HT1080 (cell line): ENCODE measurements around the gene HTRA1. TPM values are rescaled to one million over a fixed set of nuclear protein-coding genes. Genes with fewer than 3 reads are reported as not detected.

Experiments used
- DNase-seq: peaks from one replicate; pipeline ENCODE4 v3.0.0-alpha.2; 2015; ENCODE audit warnings: low read depth
- total RNA-seq: library from RNA; depleted of rRNA; stranded (reverse); fragments of >200 nt; shearing (Covaris generic); gene quantifications from 2 replicates; pipeline ENCODE4 v1.2.3, GENCODE V29; 2014

HTRA1 gene
- total RNA-seq, 1 experiment from 2014 or later: 41.7 TPM

GRCh38 chr10:122494173-122494820, 32.9 kb downstream of the HTRA1 start:
- DNase-seq: no peak

GRCh38 chr10:122494833-122495232, 33.5 kb downstream of the HTRA1 start:
- DNase-seq: peak; percentile 96

GRCh38 chr10:122495406-122496340, 34.3 kb downstream of the HTRA1 start:
- no peak for DNase-seq

- DNase-seq: no peak
These were observed 35.9 kb downstream of the HTRA1 start for GRCh38 chr10:122497241-122497640.

- no peak for DNase-seq
These were observed 37.2 kb downstream of the HTRA1 start for GRCh38 chr10:122498521-122498920.

GRCh38 chr10:122499012-122499411, 37.7 kb downstream of the HTRA1 start:
- no peak for DNase-seq

GRCh38 chr10:122499491-122499941, 38.2 kb downstream of the HTRA1 start:
- no peak for DNase-seq

- no peak for DNase-seq
These were observed 38.8 kb downstream of the HTRA1 start for GRCh38 chr10:122500194-122500593.

GRCh38 chr10:122500726-122501125, 39.4 kb downstream of the HTRA1 start:
- no peak for DNase-seq

GRCh38 chr10:122503012-122503411, 41.7 kb downstream of the HTRA1 start:
- DNase-seq: no peak

- DNase-seq: no peak
These were observed 42.7 kb downstream of the HTRA1 start for GRCh38 chr10:122503886-122504609.

- DNase-seq: peak; percentile 90
These were observed 43.2 kb downstream of the HTRA1 start for GRCh38 chr10:122504610-122504950.

GRCh38 chr10:122505011-122505410, 43.7 kb downstream of the HTRA1 start:
- no peak for DNase-seq

GRCh38 chr10:122505885-122506645, 44.7 kb downstream of the HTRA1 start:
- DNase-seq: no peak

GRCh38 chr10:122507616-122508015, 46.3 kb downstream of the HTRA1 start:
- DNase-seq: no peak

- DNase-seq: no peak
These were observed 46.7 kb downstream of the HTRA1 start for GRCh38 chr10:122508021-122508420.

GRCh38 chr10:122509323-122509722, 48.0 kb downstream of the HTRA1 start:
- no peak for DNase-seq

- no peak for DNase-seq
These were observed 49.0 kb downstream of the HTRA1 start for GRCh38 chr10:122510326-122510725.

- DNase-seq: no peak
These were observed 49.4 kb downstream of the HTRA1 start for GRCh38 chr10:122510736-122511135.

- DNase-seq: no peak
These were observed 51.7 kb downstream of the HTRA1 start for GRCh38 chr10:122513053-122513452.
